ENCODE results near the gene SLC5A6.

SLC5A6 gene

GRCh38 chr2:27211943-27212625 lies at the start of gene SLC5A6, which contains the start of gene ATRAID (continued):
- peak; percentile 89 for TF ChIP-seq KLF8 (tag by site-specific recombination; IDR thresholded peaks at IDR 0.05)
- no peak for TF ChIP-seq ZNF707 (tag by site-specific recombination; IDR thresholded peaks at IDR 0.05)
- peak; percentile 25; the same call in 1 of the 2 replicates for TF ChIP-seq ZBTB17 (tag by site-specific recombination; IDR thresholded peaks at IDR 0.05)
- peak; percentile 96 for TF ChIP-seq ZBTB20 (tag by site-specific recombination; IDR thresholded peaks at IDR 0.05)
- TF ChIP-seq, protein P1, sequence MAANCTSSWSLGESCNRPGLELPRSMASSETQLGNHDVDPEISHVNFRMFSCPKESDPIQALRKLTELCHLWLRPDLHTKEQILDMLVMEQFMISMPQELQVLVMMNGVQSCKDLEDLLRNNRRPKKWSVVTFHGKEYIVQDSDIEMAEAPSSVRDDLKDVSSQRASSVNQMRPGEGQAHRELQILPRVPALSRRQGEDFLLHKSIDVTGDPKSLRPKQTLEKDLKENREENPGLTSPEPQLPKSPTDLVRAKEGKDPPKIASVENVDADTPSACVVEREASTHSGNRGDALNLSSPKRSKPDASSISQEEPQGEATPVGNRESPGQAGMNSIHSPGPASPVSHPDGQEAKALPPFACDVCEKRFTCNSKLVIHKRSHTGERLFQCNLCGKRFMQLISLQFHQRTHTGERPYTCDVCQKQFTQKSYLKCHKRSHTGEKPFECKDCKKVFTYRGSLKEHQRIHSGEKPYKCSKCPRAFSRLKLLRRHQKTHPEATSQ (tag by site-specific recombination; IDR thresholded peaks at IDR 0.05), result peak; percentile 78
- no peak for TF ChIP-seq ZNF350 (tag by site-specific recombination; IDR thresholded peaks at IDR 0.05)
- no peak for TF ChIP-seq ZNF530 (tag by site-specific recombination; IDR thresholded peaks at IDR 0.05; ENCODE audit: low read depth)
- peak; percentile 51; the same call in 1 of the 2 replicates for TF ChIP-seq GLIS2 (tag by site-specific recombination; IDR thresholded peaks at IDR 0.05)
- TF ChIP-seq KLF16 (tag by site-specific recombination; IDR thresholded peaks at IDR 0.05), result 0 out of 2 replicates have a peak, but pooled peaks have one; percentile 46
- TF ChIP-seq YY2 (tag by site-specific recombination; IDR thresholded peaks at IDR 0.05), result peak; percentile 68; the same call in 1 of the 2 replicates

DNA sequence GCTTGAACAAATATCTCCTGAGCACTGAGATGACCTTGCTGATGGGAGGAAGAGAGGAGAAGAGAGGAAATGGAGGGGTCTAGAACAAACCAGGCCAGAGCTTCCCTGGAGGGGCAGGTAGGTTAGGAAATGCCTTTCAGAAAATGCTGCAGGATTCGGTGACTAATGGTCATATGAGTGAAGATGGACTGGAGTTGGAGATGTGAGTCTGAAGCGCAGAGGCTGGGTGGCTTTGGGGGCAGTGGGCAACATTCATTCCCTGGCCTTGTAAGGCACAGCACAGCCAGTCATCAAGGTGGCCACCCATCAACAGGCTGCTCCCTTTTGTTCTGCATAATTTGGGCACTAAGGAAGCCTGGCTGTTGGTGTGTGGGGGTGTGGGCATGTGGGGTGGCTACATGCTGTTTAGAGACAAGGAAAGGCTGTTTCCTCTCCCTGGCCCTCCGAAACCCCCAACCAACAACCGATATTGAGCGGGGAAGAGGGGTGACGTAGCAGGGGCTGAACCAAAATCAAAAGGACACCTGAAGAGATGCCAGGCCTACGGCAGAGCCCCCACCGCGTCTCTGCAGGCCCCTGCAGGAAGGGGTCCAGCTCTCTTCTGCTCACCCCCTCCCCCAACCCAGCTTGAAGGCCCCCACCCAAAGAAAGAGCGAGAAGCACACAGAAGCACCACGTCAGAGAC lies 49.3 kb upstream of the SLC5A6 start:
- Histone ChIP-seq H3K27ac (ENCODE audit: extremely low read depth, low read depth, low read length) (no peak overlapping the region), H3K9me3 (ENCODE audit: control insufficient read depth, insufficient read depth, low read depth, low read length) (no peaks in the 10 kb centered on the region), H3K4me1 (ENCODE audit: control insufficient read depth, insufficient read depth, low read length) (peaks cover 9% of the 10 kb centered on the region), H3K36me3 (ENCODE audit: control insufficient read depth in 2 of 2, insufficient read depth in 1 of 2, low read length in 2 of 2) (peaks cover 0 to 15% of the 10 kb centered on the region in 2 experiments; a peak in 1 of 3 replicates), H3K4me3 (ENCODE audit: low read depth, low read length) (peak overlapping the region; percentile 6; the same call in 1 of the 2 replicates)
- ChIA-PET POLR2A (no interaction called here), CTCF (interaction anchor here (0.6 to 1.1 kb wide), 2 partner anchors 10 kb away, joined by 3 to 4 read pairs; no protein-coding TSS in a partner anchor)
- TF ChIP-seq ZNF555 (tag by site-specific recombination; conservative IDR thresholded peaks at IDR 0.05) (no peak), ATF2 (tag by site-specific recombination; IDR thresholded peaks at IDR 0.05; ENCODE audit: low read depth) (no peak), ZNF335 (tag by site-specific recombination; conservative IDR thresholded peaks at IDR 0.05) (peak; percentile 67), ZBTB17 (tag by site-specific recombination; IDR thresholded peaks at IDR 0.05) (0 out of 2 replicates have a peak, but pooled peaks have one; percentile 24), TSHZ1 (tag by site-specific recombination; IDR thresholded peaks at IDR 0.05; ENCODE audit: borderline replicate concordance) (no peak), PATZ1 (tag by site-specific recombination; IDR thresholded peaks at IDR 0.05) (peak; percentile 25; the same call in 1 of the 2 replicates), ZNF843 (tag by site-specific recombination; IDR thresholded peaks at IDR 0.05) (no peak), ZNF48 (tag by site-specific recombination; IDR thresholded peaks at IDR 0.05) (no peak), ZBTB8A (tag by site-specific recombination; IDR thresholded peaks at IDR 0.05) (0 out of 2 replicates have a peak, but pooled peaks have one; percentile 26), ZNF366 (tag by site-specific recombination; conservative IDR thresholded peaks at IDR 0.05) (0 out of 2 replicates have a peak, but pooled peaks have one; percentile 32), FEZF1 (tag by site-specific recombination; IDR thresholded peaks at IDR 0.05) (no peak), ZNF76 (tag by site-specific recombination; IDR thresholded peaks at IDR 0.05; ENCODE audit: borderline replicate concordance, low read depth) (no peak), ZNF221 (tag by site-specific recombination; IDR thresholded peaks at IDR 0.05; ENCODE audit: borderline replicate concordance) (no peak), ZNF433 (tag by site-specific recombination; IDR thresholded peaks at IDR 0.05; ENCODE audit: low read depth) (no peak), HIC1 (tag by site-specific recombination; IDR thresholded peaks at IDR 0.05) (no peak)
